HepG2 (cell line): Measurements from ENCODE around the gene MAP2K7. TPM values are rescaled to one million over a fixed set of nuclear protein-coding genes. Genes with fewer than 3 reads are reported as not detected.

Experiments used
- ATAC-seq: fragments of 200-7000 bp; cut with Tn5 transposase; 3 replicates; pipeline ENCODE4 v1.9.1; 2020; ENCODE audit warnings: mild to moderate bottlenecking, moderate library complexity
- BruUV-seq: library from RNA; stranded (reverse); fragments of 400-500 nt; replicated peaks from 2 replicates; lab custom pipeline; 2021; lab: Mats Ljungman, UMichigan
- CTCF ChIA-PET: fragments of 300-600 bp; formaldehyde crosslinking; extraction: SDS; loops from one replicate; lab custom pipeline; 2021; ENCODE audit warnings: low total read pairs, inconsistent platforms, low intra/inter-chr PET ratio; lab: Yijun Ruan, JAX
- POLR2A ChIA-PET: fragments of 350-600 bp; sonication (Branson Sonifier 250); formaldehyde crosslinking; loops from one replicate; lab custom pipeline; 2020; ENCODE audit warnings: antibody characterized with exemption, inconsistent platforms; lab: Yijun Ruan, JAX
- DNase-seq: peaks from one replicate; pipeline ENCODE4 v3.0.0-alpha.2; 2015; ENCODE audit warnings: low spot score
- FAIRE-seq: peaks from 3 replicates; lab custom pipeline; 2011; peaks lifted over from hg19 to GRCh38; lab: Jason Lieb, UNC
- H2AFZ ChIP-seq: one replicate; pipeline ENCODE4 v1.6.1; 2011; ENCODE audit warnings: low read length, inconsistent platforms
- H3K27ac ChIP-seq: fragments of 300-600 bp; 3 replicates; pipeline ENCODE4 v1.8.0; 2011; ENCODE audit warnings: mixed run types, mild to moderate bottlenecking, mixed read lengths, low read length, inconsistent platforms; ENCODE audit not compliant: insufficient read depth; ENCODE audit errors: extremely low read length
- H3K27me3 ChIP-seq, 2 experiments: fragments of 200-600 bp in 1 of 2; 2 replicates in 1 of 2; 3 replicates in 1 of 2; pipeline versions ENCODE4 v1.6.0 to v1.8.0; 2011; ENCODE audit warnings: low read length in 2 of 2, mild to moderate bottlenecking in 2 of 2, moderate library complexity in 2 of 2, inconsistent platforms in 1 of 2; ENCODE audit not compliant: insufficient read depth in 2 of 2, control insufficient read depth in 1 of 2
- H3K36me3 ChIP-seq, 2 experiments: fragments of 200-600 bp in 1 of 2; replicated peaks in 1 of 2; 2 replicates in 1 of 2; 3 replicates in 1 of 2; pipeline versions ENCODE4 v1.5.1 to v1.8.0; 2011; ENCODE audit warnings: low read length in 2 of 2, inconsistent platforms in 1 of 2; ENCODE audit not compliant: insufficient read depth in 2 of 2, control insufficient read depth in 1 of 2
- H3K4me1 ChIP-seq: 2 replicates; pipeline ENCODE4 v1.5.1; 2012; ENCODE audit warnings: low read length, inconsistent platforms; ENCODE audit not compliant: insufficient read depth
- H3K4me2 ChIP-seq: 2 replicates; pipeline ENCODE4 v1.6.0; 2011; ENCODE audit warnings: low read depth, low read length, inconsistent platforms
- H3K4me3 ChIP-seq, 3 experiments: fragments of 200-600 bp in 1 of 3; sonication (generic), shearing (Covaris generic) in 1 of 3; replicated peaks in 1 of 3; 2 replicates each; pipeline ENCODE4 v1.5.1; 2011 to 2016; ENCODE audit warnings: low read length in 3 of 3, inconsistent platforms in 2 of 3, low read depth in 2 of 3, mild to moderate bottlenecking in 2 of 3, control low read depth in 1 of 3, mixed read lengths in 1 of 3; ENCODE audit not compliant: insufficient read depth in 1 of 3
- H3K79me2 ChIP-seq: one replicate; pipeline ENCODE4 v1.6.1; 2011; ENCODE audit warnings: low read length, inconsistent platforms; ENCODE audit not compliant: insufficient read depth
- H3K9ac ChIP-seq: 2 replicates; pipeline ENCODE4 v1.6.0; 2011; ENCODE audit warnings: mild to moderate bottlenecking, low read depth, low read length, inconsistent platforms; ENCODE audit not compliant: insufficient read depth
- H3K9me3 ChIP-seq: 2 replicates; pipeline ENCODE4 v1.5.1; 2012; ENCODE audit warnings: mild to moderate bottlenecking, low read length
- H4K20me1 ChIP-seq: 2 replicates; pipeline ENCODE4 v1.6.0; 2011; ENCODE audit warnings: inconsistent platforms, mild to moderate bottlenecking, low read length, moderate library complexity; ENCODE audit not compliant: insufficient read depth
- GABPB1 ChIP-seq: IDR thresholded peaks from 2 replicates; pipeline ENCODE4 v1.6.1; 2016; ENCODE audit warnings: mild to moderate bottlenecking, missing genetic modification reagents, moderate library complexity, missing compliant biosample characterization
- KDM6A ChIP-seq: IDR thresholded peaks from 2 replicates; pipeline ENCODE4 v1.6.1; 2016; ENCODE audit warnings: low read depth
- MAFK ChIP-seq, 2 experiments: IDR thresholded peaks in 1 of 2; conservative IDR thresholded peaks in 1 of 2; 2 replicates each; pipeline ENCODE4 v1.6.1; 2011; ENCODE audit warnings: improper control_type of control experiment in 2 of 2, low read length in 2 of 2
- NFE2 ChIP-seq: sonication (generic); formaldehyde crosslinking; IDR thresholded peaks from 2 replicates; pipeline ENCODE4 v1.4.0; 2020; ENCODE audit warnings: missing genetic modification reagents
- NFKBIZ ChIP-seq: IDR thresholded peaks from 2 replicates; pipeline ENCODE4 v1.6.1; 2018; ENCODE audit warnings: missing genetic modification reagents, missing compliant biosample characterization
- RAD21 ChIP-seq: fragments of 450-650 bp; formaldehyde crosslinking; IDR thresholded peaks from 2 replicates; pipeline ENCODE4 v1.5.0; 2020; ENCODE audit warnings: mild to moderate bottlenecking
- RCOR2 ChIP-seq: IDR thresholded peaks from 2 replicates; pipeline ENCODE4 v1.6.1; 2016; ENCODE audit warnings: missing biosample characterization, missing genetic modification reagents
- SMC3 ChIP-seq: IDR thresholded peaks from 2 replicates; pipeline ENCODE4 v1.6.1; 2011; ENCODE audit warnings: low read length, improper control_type of control experiment
- TBP ChIP-seq: sonication (generic); formaldehyde crosslinking; IDR thresholded peaks from 2 replicates; pipeline ENCODE4 v1.5.0; 2020; ENCODE audit warnings: missing genetic modification reagents
- TCF12 ChIP-seq, 2 experiments: fragments of 450-650 bp in 1 of 2; sonication (generic) in 1 of 2; formaldehyde crosslinking in 1 of 2; IDR thresholded peaks; 2 replicates each; pipeline versions ENCODE4 v1.6.1 to v1.8.0; 2017 to 2022; ENCODE audit warnings: antibody characterized with exemption in 1 of 2, mild to moderate bottlenecking in 1 of 2, missing genetic modification reagents in 1 of 2, moderate library complexity in 1 of 2
- ZFAT ChIP-seq: sonication (generic); formaldehyde crosslinking; conservative IDR thresholded peaks from 2 replicates; pipeline ENCODE4 v1.8.1; 2023; ENCODE audit warnings: missing genetic modification reagents, inconsistent platforms
- ZNF10 ChIP-seq: sonication (generic); formaldehyde crosslinking; IDR thresholded peaks from 2 replicates; pipeline ENCODE4 v1.4.0; 2020; ENCODE audit warnings: mild to moderate bottlenecking, low read depth, missing genetic modification reagents, borderline replicate concordance
- ZNF619 ChIP-seq: sonication (generic); formaldehyde crosslinking; IDR thresholded peaks from 2 replicates; pipeline ENCODE4 v1.4.0; 2020; ENCODE audit warnings: mild to moderate bottlenecking, missing genetic modification reagents
- ZNF709 ChIP-seq: sonication (generic); formaldehyde crosslinking; IDR thresholded peaks from 2 replicates; pipeline ENCODE4 v1.5.0; 2020; ENCODE audit warnings: mild to moderate bottlenecking, missing genetic modification reagents
- WGBS: methylation state at CpG from one replicate; pipeline ENCODE4 v1.1.6; 2017; ENCODE audit warnings: low lambda C conversion rate; 5-methylcytosine and 5-hydroxymethylcytosine counted together
- in situ Hi-C: cut with HindIII; loops from 2 replicates; pipeline ENCODE4 v1.10.0; 2017; ENCODE audit warnings: low pct_unique_long_range_greater_than_20kb; ENCODE audit not compliant: extremely low pct_ligation_motif_present
- intact Hi-C: fragments of 100-400 bp; cut with micrococcal nuclease; formaldehyde crosslinking; loops from one replicate; pipeline ENCODE4 v1.10.0; 2022; ENCODE audit not compliant: unreplicated experiment
- polyA plus RNA-seq, 8 experiments: library from polyadenylated mRNA; depleted of rRNA in 3 of 8; stranded (reverse) in 7 of 8; unstranded in 1 of 8; fragments of >200 nt; fragmentation: Illumina TruSeq in 4 of 8; extraction: Trizol in 4 of 8; gene quantifications; 2 replicates each; pipeline versions ENCODE4 v1.2.1 to v1.2.3, GENCODE V29; 2011 to 2016; ENCODE audit warnings: low read depth in 4 of 8, missing spikeins in 1 of 8, mixed read lengths in 1 of 8; ENCODE audit not compliant: insufficient read depth in 1 of 8
- total RNA-seq, 5 experiments: library from RNA; depleted of rRNA; stranded (reverse); fragments of >200 nt; fragmentation: Illumina TruSeq; extraction: Trizol; gene quantifications; 2 replicates each; pipeline ENCODE4 v1.2.3, GENCODE V29; 2016; ENCODE audit warnings: low read depth in 1 of 5
- TF ChIP-seq, protein P1 (sequence below): sonication (generic); formaldehyde crosslinking; IDR thresholded peaks from 2 replicates; pipeline ENCODE4 v1.4.0; 2020; ENCODE audit warnings: missing genetic modification reagents
- TF ChIP-seq, protein P2 (sequence below): IDR thresholded peaks from 2 replicates; pipeline ENCODE4 v1.6.1; 2018; ENCODE audit warnings: missing genetic modification reagents, mild to moderate bottlenecking, missing compliant biosample characterization
- TF ChIP-seq, protein P3 (sequence below): sonication (generic); formaldehyde crosslinking; IDR thresholded peaks from 2 replicates; pipeline ENCODE4 v1.4.0; 2020; ENCODE audit warnings: missing genetic modification reagents; ENCODE audit errors: not compliant biosample characterization
- TF ChIP-seq, protein P4 (sequence below): sonication (generic); formaldehyde crosslinking; IDR thresholded peaks from 2 replicates; pipeline ENCODE4 v1.4.0; 2020; ENCODE audit warnings: low read depth, mild to moderate bottlenecking, missing genetic modification reagents
- TF ChIP-seq, protein P5 (sequence below): sonication (generic); formaldehyde crosslinking; IDR thresholded peaks from 2 replicates; pipeline ENCODE4 v1.8.0; 2022; ENCODE audit warnings: mild to moderate bottlenecking, missing genetic modification reagents, moderate library complexity
- TF ChIP-seq, protein P6 (sequence below): sonication (generic); formaldehyde crosslinking; IDR thresholded peaks from 2 replicates; pipeline ENCODE4 v1.5.1; 2020; ENCODE audit warnings: missing genetic modification reagents, mild to moderate bottlenecking, borderline replicate concordance

MAP2K7 gene
- total and polyA plus RNA-seq, 2 of the 13 experiments (the other 11 are each of a cell fraction or from before 2014, with no cell fraction given): 9.0 to 10.8 TPM

DNA sequence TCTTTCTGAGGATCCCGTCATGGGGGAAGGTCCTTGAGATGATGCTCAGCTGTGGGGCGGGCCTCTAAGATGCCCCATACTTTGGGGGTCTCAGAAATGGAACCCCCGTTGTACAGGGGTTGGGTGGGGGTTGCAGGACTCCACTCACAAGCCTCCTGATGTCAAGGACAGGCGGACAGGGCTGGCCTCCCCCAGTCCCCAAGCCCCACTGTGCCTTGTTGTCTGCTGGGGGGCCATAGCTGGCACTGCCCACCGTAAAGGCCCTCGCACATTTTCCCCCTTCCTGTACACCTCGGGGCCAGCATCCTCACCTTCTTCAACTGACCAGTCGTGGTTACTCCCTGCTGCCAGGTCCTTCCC, 19.1 kb downstream of the MAP2K7 start:
- intact Hi-C loops (no loop called here), in situ Hi-C loops (loop anchor here (5.0 kb wide), 1 partner anchor 71 kb away; no protein-coding TSS in a partner anchor)
- H3K79me2 ChIP-seq: no peaks in the 10 kb centered on the region
- H3K4me2 ChIP-seq: no peak overlapping the region
- DNase-seq (no peak), ATAC-seq (no peak), FAIRE-seq (no peak)
- H3K36me3 ChIP-seq: peaks cover 5 to 10% of the 10 kb centered on the region in 2 experiments; a peak in 2 of 5 replicates
- no peak overlapping the region for H3K27ac ChIP-seq
- 95% methylated on average over 5 of the region's 8 CpGs for WGBS
- H4K20me1 ChIP-seq: peaks cover 5% of the 10 kb centered on the region; the same call in 1 of the 2 replicates
- CTCF ChIA-PET: no interaction called here
- TF ChIP-seq ZNF10 (CRISPR knock-in tag): no peak
- TF ChIP-seq ZNF619 (CRISPR knock-in tag): no peak
- no peak for TF ChIP-seq GABPB1 (CRISPR knock-in tag)
- TF ChIP-seq, protein P1, sequence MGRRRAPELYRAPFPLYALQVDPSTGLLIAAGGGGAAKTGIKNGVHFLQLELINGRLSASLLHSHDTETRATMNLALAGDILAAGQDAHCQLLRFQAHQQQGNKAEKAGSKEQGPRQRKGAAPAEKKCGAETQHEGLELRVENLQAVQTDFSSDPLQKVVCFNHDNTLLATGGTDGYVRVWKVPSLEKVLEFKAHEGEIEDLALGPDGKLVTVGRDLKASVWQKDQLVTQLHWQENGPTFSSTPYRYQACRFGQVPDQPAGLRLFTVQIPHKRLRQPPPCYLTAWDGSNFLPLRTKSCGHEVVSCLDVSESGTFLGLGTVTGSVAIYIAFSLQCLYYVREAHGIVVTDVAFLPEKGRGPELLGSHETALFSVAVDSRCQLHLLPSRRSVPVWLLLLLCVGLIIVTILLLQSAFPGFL (CRISPR knock-in tag): no peak
- TF ChIP-seq, protein P2, sequence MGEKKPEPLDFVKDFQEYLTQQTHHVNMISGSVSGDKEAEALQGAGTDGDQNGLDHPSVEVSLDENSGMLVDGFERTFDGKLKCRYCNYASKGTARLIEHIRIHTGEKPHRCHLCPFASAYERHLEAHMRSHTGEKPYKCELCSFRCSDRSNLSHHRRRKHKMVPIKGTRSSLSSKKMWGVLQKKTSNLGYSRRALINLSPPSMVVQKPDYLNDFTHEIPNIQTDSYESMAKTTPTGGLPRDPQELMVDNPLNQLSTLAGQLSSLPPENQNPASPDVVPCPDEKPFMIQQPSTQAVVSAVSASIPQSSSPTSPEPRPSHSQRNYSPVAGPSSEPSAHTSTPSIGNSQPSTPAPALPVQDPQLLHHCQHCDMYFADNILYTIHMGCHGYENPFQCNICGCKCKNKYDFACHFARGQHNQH (CRISPR knock-in tag): no peak
- no peak for TF ChIP-seq MAFK (conservative IDR thresholded peaks at IDR 0.05 in 1 of 2, IDR thresholded peaks at IDR 0.05 in 1 of 2; ENCODE audit: low read length in 2 of 2)
- TF ChIP-seq KDM6A (CRISPR knock-in tag): no peak
- TF ChIP-seq, protein P3, sequence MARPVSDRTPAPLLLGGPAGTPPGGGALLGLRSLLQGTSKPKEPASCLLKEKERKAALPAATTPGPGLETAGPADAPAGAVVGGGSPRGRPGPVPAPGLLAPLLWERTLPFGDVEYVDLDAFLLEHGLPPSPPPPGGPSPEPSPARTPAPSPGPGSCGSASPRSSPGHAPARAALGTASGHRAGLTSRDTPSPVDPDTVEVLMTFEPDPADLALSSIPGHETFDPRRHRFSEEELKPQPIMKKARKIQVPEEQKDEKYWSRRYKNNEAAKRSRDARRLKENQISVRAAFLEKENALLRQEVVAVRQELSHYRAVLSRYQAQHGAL: no peak
- no peak for TF ChIP-seq TBP (CRISPR knock-in tag)
- no peak for TF ChIP-seq NFKBIZ (CRISPR knock-in tag)
- no peak for TF ChIP-seq ZNF709 (CRISPR knock-in tag)
- TF ChIP-seq TCF12 (IDR thresholded peaks at IDR 0.05): no peak
- no peak for TF ChIP-seq TCF12 (CRISPR knock-in tag; IDR thresholded peaks at IDR 0.05)
- no peak for TF ChIP-seq RCOR2
- no peak for TF ChIP-seq NFE2 (CRISPR knock-in tag)
- no peak for TF ChIP-seq ZFAT (CRISPR knock-in tag)
- no peak for TF ChIP-seq RAD21 (CRISPR knock-in tag)
- TF ChIP-seq, protein P4, sequence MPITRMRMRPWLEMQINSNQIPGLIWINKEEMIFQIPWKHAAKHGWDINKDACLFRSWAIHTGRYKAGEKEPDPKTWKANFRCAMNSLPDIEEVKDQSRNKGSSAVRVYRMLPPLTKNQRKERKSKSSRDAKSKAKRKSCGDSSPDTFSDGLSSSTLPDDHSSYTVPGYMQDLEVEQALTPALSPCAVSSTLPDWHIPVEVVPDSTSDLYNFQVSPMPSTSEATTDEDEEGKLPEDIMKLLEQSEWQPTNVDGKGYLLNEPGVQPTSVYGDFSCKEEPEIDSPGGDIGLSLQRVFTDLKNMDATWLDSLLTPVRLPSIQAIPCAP (CRISPR knock-in tag): no peak
- no peak for TF ChIP-seq SMC3
- TF ChIP-seq, protein P5, sequence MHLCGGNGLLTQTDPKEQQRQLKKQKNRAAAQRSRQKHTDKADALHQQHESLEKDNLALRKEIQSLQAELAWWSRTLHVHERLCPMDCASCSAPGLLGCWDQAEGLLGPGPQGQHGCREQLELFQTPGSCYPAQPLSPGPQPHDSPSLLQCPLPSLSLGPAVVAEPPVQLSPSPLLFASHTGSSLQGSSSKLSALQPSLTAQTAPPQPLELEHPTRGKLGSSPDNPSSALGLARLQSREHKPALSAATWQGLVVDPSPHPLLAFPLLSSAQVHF (CRISPR knock-in tag): no peak
- TF ChIP-seq, protein P6, sequence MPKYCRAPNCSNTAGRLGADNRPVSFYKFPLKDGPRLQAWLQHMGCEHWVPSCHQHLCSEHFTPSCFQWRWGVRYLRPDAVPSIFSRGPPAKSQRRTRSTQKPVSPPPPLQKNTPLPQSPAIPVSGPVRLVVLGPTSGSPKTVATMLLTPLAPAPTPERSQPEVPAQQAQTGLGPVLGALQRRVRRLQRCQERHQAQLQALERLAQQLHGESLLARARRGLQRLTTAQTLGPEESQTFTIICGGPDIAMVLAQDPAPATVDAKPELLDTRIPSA (CRISPR knock-in tag): no peak
- H3K9me3 ChIP-seq: no peaks in the 10 kb centered on the region
- no peak overlapping the region for H3K4me3 ChIP-seq
- peaks cover 21% of the 10 kb centered on the region for H3K4me1 ChIP-seq
- H2AFZ ChIP-seq: no peak overlapping the region
- no peaks in the 10 kb centered on the region; a peak in 1 of 5 replicates for H3K27me3 ChIP-seq
- no peak overlapping the region for H3K9ac ChIP-seq
- no TSS peak for BruUV-seq
- POLR2A ChIA-PET: interaction anchor here (1.4 kb wide), 1 partner anchor 21 kb away, joined by 7 read pairs; the partner anchor contains the start of gene TIMM44
